Glutamatergic neuron (in vitro differentiated cells): ENCODE results near the gene FEZF2. TPM values are rescaled to one million over a fixed set of nuclear protein-coding genes. Genes with fewer than 3 reads are reported as not detected.

Experiments
- DNase-seq: peaks from one replicate; pipeline ENCODE4 v3.0.0; 2022
- H3K27ac Mint-ChIP-seq: one replicate; pipeline ENCODE4 v1.8.0; 2020; ENCODE audit warnings: mild to moderate bottlenecking, mixed read lengths, inconsistent platforms; ENCODE audit not compliant: unreplicated experiment
- H3K27me3 Mint-ChIP-seq: one replicate; pipeline ENCODE4 v1.8.0; 2020; ENCODE audit warnings: mild to moderate bottlenecking, moderate library complexity, mixed read lengths, inconsistent platforms; ENCODE audit not compliant: unreplicated experiment
- H3K36me3 Mint-ChIP-seq: one replicate; pipeline ENCODE4 v1.8.0; 2020; ENCODE audit warnings: mild to moderate bottlenecking, mixed read lengths, inconsistent platforms; ENCODE audit not compliant: unreplicated experiment
- H3K4me1 Mint-ChIP-seq: one replicate; pipeline ENCODE4 v1.8.0; 2020; ENCODE audit warnings: mild to moderate bottlenecking, low read depth, mixed read lengths, inconsistent platforms; ENCODE audit not compliant: unreplicated experiment
- H3K4me3 Mint-ChIP-seq: one replicate; pipeline ENCODE4 v1.8.0; 2020; ENCODE audit warnings: mild to moderate bottlenecking, mixed read lengths, inconsistent platforms; ENCODE audit not compliant: unreplicated experiment
- H3K9me3 Mint-ChIP-seq: one replicate; pipeline ENCODE4 v1.8.0; 2020; ENCODE audit warnings: mild to moderate bottlenecking, moderate library complexity, mixed read lengths, inconsistent platforms; ENCODE audit not compliant: unreplicated experiment
- CTCF ChIP-seq: fragments of 200-600 bp; sonication (generic); IDR thresholded peaks from one replicate; pipeline ENCODE4 v1.5.0; 2021; ENCODE audit not compliant: partially characterized antibody, unreplicated experiment
- total RNA-seq: library from RNA; stranded (reverse); fragmentation: NEBNext Ultra II Directional; extraction: Animal tissue kit (Norgen Biotek cat#: 25700); gene quantifications from one replicate; pipeline ENCODE4 v1.2.1, GENCODE V29; 2021; ENCODE audit not compliant: unreplicated experiment

The FEZF2 gene
- total RNA-seq, 1 donor from 2014 or later = 0.49 TPM

GRCh38 chr3:62370858-62371719, 2.3 kb downstream of the FEZF2 start:
- DNase-seq = peak; percentile 46
- H3K9me3 Mint-ChIP-seq = peaks cover 12% of the 10 kb centered on the region
- H3K36me3 Mint-ChIP-seq = no peaks in the 10 kb centered on the region
- H3K27me3 Mint-ChIP-seq = peaks cover 54% of the 10 kb centered on the region
- TF ChIP-seq CTCF = no peak
- H3K4me1 Mint-ChIP-seq = peaks cover 28% of the 10 kb centered on the region
- H3K4me3 Mint-ChIP-seq = peak overlapping the region; percentile 72
- no peak overlapping the region for H3K27ac Mint-ChIP-seq

- peak; percentile 43 for DNase-seq
- H3K9me3 Mint-ChIP-seq = peaks cover 9% of the 10 kb centered on the region
- peaks cover 51% of the 10 kb centered on the region for H3K27me3 Mint-ChIP-seq
- no peaks in the 10 kb centered on the region for H3K36me3 Mint-ChIP-seq
- peak overlapping the region; percentile 72 for H3K4me3 Mint-ChIP-seq
- peaks cover 33% of the 10 kb centered on the region for H3K4me1 Mint-ChIP-seq
- TF ChIP-seq CTCF = no peak
- no peak overlapping the region for H3K27ac Mint-ChIP-seq
Observed at GRCh38 chr3:62370112-62370857, 3.1 kb downstream of the FEZF2 start.

DNA sequence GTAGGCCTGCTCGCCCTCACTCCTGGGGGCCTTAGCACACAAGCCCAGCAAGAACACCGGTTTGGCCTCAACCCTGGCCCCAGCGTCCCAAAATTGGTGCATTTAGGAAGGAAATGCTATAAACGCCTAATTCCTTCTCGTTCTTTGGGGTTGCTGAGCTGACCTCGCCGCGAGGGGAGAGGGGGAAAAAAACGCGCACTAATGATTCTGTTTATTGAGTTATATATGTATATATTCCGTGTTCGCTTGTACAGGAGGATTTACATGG, 3.9 kb downstream of the FEZF2 start:
- H3K27me3 Mint-ChIP-seq = peaks cover 44% of the 10 kb centered on the region
- H3K4me3 Mint-ChIP-seq = peak overlapping the region; percentile 69
- H3K9me3 Mint-ChIP-seq = peaks cover 8% of the 10 kb centered on the region
- H3K27ac Mint-ChIP-seq = no peak overlapping the region
- H3K4me1 Mint-ChIP-seq = peaks cover 28% of the 10 kb centered on the region
- no peak for DNase-seq
- TF ChIP-seq CTCF = no peak
- no peaks in the 10 kb centered on the region for H3K36me3 Mint-ChIP-seq

- Mint-ChIP-seq H3K9me3 (peaks cover 4% of the 10 kb centered on the region), H3K36me3 (no peaks in the 10 kb centered on the region), H3K27me3 (peaks cover 38% of the 10 kb centered on the region), H3K27ac (no peak overlapping the region), H3K4me1 (peaks cover 27% of the 10 kb centered on the region), H3K4me3 (peak overlapping the region; percentile 76)
- TF ChIP-seq CTCF = no peak
- DNase-seq = peak; percentile 70
Observed at GRCh38 chr3:62368705-62369475, 4.5 kb downstream of the FEZF2 start.
